H54 (cell line): ENCODE results near the gene RRP1B.

Experiments used
- DNase-seq: peaks from one replicate; pipeline ENCODE4 v3.0.0; 2011; ENCODE audit warnings: low spot score, mixed read lengths; ENCODE audit not compliant: insufficient read length
- FAIRE-seq: peaks from 3 replicates; lab custom pipeline; 2011; peaks lifted over from hg19 to GRCh38; lab: Jason Lieb, UNC
- POLR2A ChIP-seq: IDR thresholded peaks from 2 replicates; pipeline ENCODE4 v1.6.1; 2011; ENCODE audit warnings: low read depth, mild to moderate bottlenecking, low read length

Gene RRP1B

DNA sequence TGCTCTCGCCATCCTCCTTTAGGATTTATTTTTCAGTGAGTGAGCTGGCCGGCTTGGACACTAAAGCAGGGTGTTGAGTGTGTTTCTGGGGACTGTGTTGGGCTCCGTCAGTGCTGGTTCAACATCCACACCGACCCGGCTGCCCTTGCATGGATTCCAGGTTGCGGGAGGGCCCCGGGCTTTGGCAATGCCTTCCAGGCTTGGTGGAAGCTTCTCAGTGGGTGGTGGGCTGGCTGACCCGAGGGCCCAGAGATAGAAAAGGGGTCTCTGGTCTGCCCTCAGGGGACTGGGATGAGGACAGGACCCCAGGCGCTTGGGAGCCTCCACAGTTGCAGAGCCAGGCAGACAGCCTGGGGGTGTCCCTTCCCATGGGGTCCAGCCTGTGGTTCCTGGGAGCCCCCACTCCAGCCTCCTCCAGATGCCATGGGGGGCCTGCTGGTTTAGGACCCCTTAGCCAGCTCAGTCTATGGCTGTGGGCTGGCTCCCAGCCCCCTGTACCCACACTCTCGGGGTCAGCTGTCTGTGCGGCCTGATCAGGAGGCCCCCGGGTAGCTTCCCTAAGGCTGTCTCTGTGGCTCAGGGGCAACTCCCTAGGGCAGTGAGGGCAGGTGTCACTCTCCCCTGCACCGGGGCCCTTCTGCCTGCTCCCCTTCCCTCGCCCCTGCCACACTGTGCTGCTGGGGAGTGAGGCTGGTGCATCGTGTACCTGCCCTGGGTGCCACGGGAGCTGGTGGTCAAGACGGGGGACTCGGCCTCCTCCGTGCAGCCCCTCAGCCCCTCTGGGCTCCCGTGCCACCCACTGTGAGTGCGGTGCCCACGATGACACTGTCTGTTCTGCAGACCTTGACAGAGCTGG is 76.1 kb downstream of the RRP1B start:
- DNase-seq (no peak), FAIRE-seq (no peak)
- TF ChIP-seq POLR2A, result no peak

DNA sequence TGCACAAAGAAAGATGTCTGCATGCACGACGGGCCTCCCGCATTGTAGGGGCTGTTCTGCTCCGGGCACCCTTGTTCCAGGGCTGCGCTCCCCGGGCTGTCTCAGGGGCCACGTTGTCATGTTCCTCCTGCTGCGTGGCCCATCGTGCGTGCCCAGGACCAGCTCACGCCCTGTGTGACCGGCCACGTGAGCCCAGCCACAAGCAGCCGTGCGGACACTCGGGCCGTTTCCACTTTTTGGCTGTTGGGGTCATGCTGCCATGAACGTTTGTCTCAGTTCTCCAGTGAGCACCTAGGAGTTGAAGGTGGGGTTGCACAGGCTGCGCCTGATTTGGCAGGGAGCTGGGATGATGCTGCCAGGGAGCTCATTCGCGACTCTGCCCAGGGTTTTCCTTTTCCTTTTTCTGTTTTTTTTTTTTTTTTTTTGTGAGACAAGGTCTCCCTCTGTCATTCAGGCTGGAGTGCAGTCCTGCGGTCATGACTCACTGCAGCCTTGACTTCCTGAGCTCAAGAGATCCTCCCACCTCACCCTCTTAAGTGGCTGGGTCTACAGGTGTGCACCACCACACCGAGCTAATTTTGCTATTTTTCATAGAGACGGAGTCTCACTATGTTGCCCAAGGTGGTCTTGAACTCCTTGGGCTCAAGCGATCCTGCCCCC is 77.0 kb downstream of the RRP1B start:
- FAIRE-seq, result no peak

DNA sequence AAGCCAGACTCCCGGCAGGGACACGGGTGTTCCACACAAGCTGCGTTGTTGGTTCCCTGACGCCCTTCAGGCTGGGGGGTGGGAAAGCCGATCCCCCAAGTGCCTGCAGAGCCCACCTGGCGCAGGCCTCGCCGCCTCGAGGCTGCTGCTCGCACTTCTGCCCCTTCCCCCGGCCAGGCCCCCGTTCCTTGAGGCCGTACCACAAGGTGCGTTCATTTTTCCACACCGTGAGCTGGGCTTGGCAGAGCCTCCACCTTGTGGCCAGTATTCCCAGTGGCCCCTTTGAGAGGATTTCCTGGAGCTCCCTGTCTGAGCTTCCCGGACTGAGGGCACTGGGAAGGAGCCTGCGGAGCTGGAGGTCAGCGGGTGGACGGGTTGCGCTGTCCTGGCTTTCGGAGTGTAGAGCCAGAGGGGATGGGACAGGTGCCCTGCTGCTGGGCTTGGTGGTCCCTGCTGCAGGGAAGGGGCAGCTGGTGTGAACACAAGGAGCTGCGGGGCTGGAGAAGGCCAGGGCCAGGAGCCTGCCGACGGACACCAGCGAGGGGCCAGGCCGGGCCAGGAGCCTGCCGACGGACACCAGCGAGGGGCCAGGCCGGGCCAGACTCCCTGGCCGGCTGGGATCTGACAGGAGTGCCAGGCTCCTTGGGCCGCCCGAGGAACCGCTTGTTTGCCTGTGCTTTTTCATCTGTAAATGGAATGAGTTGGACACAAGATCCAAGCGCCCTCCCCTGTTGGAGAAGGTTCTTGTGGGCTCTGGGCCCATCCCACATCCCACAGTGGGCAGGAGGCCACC is 78.0 kb downstream of the RRP1B start:
- TF ChIP-seq POLR2A, result no peak
- FAIRE-seq (no peak), DNase-seq (no peak)

More for the DNA sequence above, 77.0 kb downstream of the RRP1B start:
- no peak for DNase-seq
- TF ChIP-seq POLR2A, result no peak

DNA sequence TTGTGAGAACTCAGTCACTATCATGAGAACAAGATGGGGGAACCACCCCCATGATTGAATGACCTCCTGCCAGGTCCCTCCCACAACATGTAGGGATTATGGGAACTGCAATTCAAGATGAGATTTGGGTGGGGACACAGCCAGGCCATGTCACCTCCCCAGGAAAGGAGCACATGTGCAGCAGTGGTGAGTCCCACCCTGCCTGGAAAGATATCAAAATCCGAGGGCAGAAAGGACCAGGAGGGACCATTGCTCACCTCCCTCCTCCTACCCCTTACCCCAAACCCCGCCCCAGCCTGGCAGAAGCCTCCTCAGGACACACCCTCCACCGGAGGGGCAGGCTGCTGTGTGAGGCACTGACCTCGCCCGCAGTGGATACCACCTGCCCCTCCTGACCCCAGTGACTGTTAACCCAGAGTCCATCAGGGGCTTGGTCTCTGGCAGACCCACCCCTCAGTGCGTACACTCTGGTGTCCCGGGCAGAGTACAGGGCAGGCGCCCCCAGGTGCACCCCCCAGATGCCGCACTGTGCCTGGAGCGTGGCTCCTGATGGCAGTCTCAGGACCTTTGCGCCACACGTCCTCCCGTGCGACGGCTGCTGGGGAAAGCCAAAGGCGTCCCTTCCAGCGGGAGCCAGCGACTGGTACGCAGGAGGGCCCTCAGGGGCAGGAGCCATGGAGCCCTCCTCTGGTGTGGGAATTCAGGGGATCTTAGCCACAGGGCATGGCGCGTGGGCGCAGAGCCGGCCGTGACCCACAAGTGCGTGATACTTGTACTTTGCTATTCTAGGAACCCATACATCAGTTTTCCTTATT is 80.5 kb downstream of the RRP1B start:
- DNase-seq (peak; percentile 77), FAIRE-seq (no peak)
- TF ChIP-seq POLR2A, result no peak

DNA sequence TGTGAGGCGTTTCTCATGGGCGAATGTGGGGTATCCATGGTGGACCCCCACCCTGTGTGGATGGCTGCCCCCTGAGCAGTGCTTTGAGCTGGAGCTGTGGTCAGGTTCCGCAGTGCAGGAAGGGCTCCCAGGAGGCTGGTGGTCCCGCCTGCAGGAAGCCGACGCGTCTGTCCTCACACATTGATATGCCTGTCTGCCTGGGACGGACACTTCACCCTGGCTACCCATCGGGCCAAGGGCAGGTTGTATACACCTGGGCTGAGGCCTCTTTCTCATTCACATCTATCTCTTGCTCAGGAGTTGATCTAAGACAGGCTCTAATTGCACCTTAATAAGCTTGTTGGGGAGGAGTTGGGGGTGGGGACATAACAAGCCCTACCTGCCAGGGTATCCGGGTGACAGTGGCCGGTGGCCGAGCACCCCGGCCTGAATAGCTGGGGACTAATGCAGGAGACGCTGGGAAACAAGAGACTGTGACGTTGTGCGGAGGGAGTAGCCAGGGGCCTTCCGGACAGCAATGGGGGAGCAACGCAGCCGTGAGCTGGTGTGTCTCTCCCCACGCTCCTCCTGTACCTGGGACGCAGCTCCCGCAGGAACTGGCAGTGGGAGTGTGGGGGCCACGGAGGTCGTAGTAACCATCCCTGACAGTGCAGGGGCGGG is 81.3 kb downstream of the RRP1B start:
- FAIRE-seq (no peak), DNase-seq (peak; percentile 49)
- no peak for TF ChIP-seq POLR2A

DNA sequence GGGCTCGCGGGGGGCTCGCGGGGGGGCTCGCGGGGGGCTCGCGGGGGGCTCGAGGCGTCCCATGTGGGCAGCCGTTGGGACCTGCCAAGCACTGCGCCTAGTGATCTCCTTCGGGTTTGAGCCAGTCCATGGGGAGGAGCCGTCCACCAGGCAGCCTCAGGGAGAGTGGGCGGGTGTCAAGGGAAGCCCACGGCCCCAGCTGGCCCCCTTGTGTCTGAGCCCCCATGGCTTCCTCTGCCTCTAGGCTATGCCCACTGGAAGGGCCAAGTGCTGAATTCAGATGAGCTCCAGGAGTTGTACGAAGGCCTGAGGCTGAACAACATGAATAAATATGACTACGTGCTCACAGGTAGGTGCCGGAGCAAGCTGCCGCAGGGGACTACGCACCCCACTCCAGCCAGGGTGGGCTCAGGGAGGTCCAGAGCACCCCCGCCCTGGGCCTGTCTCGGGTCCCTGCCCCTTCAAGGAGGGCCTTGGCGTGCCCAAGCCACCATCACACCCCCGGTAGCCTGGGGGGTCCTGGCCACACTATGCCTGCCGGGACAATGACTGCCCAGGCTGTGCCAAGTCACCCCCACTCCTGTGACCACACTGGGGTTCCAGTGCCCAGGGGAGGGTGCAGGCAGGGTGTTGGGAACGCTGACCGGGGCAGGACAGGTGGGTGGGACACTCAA is 82.2 kb downstream of the RRP1B start:
- TF ChIP-seq POLR2A, result no peak
- DNase-seq (no peak), FAIRE-seq (no peak)

DNA sequence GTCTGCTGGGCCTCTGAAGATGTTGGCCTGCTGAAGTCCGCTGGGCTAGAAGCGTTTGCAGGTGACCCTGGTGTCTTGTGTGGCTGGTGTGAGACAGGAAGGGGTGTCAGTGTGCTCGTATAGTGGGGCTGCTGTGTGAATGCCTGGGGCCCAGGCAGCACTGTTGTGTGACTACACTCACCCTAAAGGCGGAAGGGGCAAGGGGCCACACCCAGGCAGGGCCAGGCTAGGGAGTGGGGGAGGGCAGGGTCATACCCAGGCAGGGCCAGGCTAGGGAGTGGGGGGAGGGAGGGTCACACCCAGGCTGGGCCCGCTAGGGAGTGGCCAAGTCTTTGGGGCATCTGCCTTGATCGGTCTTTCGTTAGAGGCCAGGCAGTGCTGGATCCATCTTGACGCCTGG is 84.6 kb downstream of the RRP1B start:
- no peak for FAIRE-seq
- no peak for TF ChIP-seq POLR2A
- DNase-seq, result no peak

DNA sequence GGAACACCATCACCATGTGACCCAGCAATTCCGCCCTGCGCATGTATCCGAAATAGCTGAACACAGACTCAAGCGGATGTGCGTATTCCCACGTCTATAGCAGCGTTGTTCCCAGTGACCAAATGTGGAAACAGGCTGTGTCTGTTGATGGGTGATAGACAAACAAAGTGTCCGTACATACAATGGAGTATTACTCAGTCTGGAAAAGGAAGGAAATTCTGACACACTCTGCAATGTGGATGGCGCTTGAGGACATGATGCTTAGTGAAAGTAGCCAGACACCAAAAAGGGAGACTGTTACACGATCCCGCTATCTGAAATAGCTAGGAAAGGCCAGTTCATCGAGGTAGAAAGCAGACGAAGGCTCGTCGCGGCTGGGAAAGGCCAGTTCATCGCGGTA is 85.4 kb downstream of the RRP1B start:
- TF ChIP-seq POLR2A, result no peak
- FAIRE-seq (no peak), DNase-seq (no peak)
